GM19238 (cell line): ENCODE data around the gene CNOT6.
"Not testable (repeated sequence)": the region's sequence is repeated elsewhere in the genome, so short reads cannot be mapped to it uniquely, and the experiment has no call there.

Experiments used
- DNase-seq: peaks from one replicate; pipeline ENCODE4 v3.0.0; 2011; ENCODE audit warnings: low spot score; ENCODE audit not compliant: insufficient read length

Gene CNOT6

GRCh38 chr5:180470966-180471582 is 23.1 kb upstream of the CNOT6 start:
- peak; percentile 70 for DNase-seq

GRCh38 chr5:180471866-180472265 is 22.3 kb upstream of the CNOT6 start:
- no peak for DNase-seq

- no peak for DNase-seq
These were observed 21.9 kb upstream of the CNOT6 start for GRCh38 chr5:180472269-180472668.

- DNase-seq, result not testable (repeated sequence)
These were observed 20.8 kb upstream of the CNOT6 start for GRCh38 chr5:180473386-180473785.

- DNase-seq, result no peak
These were observed 19.6 kb upstream of the CNOT6 start for GRCh38 chr5:180474569-180474968.

GRCh38 chr5:180475969-180476524 is 18.1 kb upstream of the CNOT6 start:
- DNase-seq, result not testable (repeated sequence)

- DNase-seq, result no peak
These were observed 9.4 kb upstream of the CNOT6 start for GRCh38 chr5:180484813-180485212.

GRCh38 chr5:180486636-180487149 is 7.5 kb upstream of the CNOT6 start:
- DNase-seq, result no peak

GRCh38 chr5:180487556-180487955 is 6.6 kb upstream of the CNOT6 start:
- no peak for DNase-seq

GRCh38 chr5:180491496-180491895 is 2.7 kb upstream of the CNOT6 start:
- no peak for DNase-seq

- no peak for DNase-seq
These were observed 1.8 kb upstream of the CNOT6 start for GRCh38 chr5:180492226-180492903.

GRCh38 chr5:180494510-180495181 is 467 bp downstream of the CNOT6 start:
- peak; percentile 55 for DNase-seq

GRCh38 chr5:180495292-180495691 is 1.1 kb downstream of the CNOT6 start:
- no peak for DNase-seq

- DNase-seq, result no peak
These were observed 2.0 kb downstream of the CNOT6 start for GRCh38 chr5:180495991-180496741.

- not testable (repeated sequence) for DNase-seq
These were observed 2.6 kb downstream of the CNOT6 start for GRCh38 chr5:180496806-180497205.

- not testable (repeated sequence) for DNase-seq
These were observed 3.7 kb downstream of the CNOT6 start for GRCh38 chr5:180497865-180498264.

GRCh38 chr5:180498378-180498777 is 4.2 kb downstream of the CNOT6 start:
- no peak for DNase-seq

- DNase-seq, result no peak
These were observed 5.5 kb downstream of the CNOT6 start for GRCh38 chr5:180499684-180500083.

- not testable (repeated sequence) for DNase-seq
These were observed 6.1 kb downstream of the CNOT6 start for GRCh38 chr5:180500300-180500699.

GRCh38 chr5:180507661-180508060 is 13.5 kb downstream of the CNOT6 start:
- no peak for DNase-seq

- no peak for DNase-seq
These were observed 21.1 kb downstream of the CNOT6 start for GRCh38 chr5:180515294-180515693.
